ENCODE data around the gene NGF.

GRCh38 chr1:115329965-115330364 lies 8.1 kb downstream of the NGF start:
- TF ChIP-seq SNAI2 (CRISPR knock-in tag; IDR thresholded peaks at IDR 0.05) (no peak), CREB5 (CRISPR knock-in tag; IDR thresholded peaks at IDR 0.05; ENCODE audit: low read depth) (no peak), RARB (CRISPR knock-in tag; IDR thresholded peaks at IDR 0.05) (no peak), GLIS3 (CRISPR knock-in tag; IDR thresholded peaks at IDR 0.05) (no peak), TOX (CRISPR knock-in tag; IDR thresholded peaks at IDR 0.05; ENCODE audit: borderline replicate concordance) (no peak), OSR1 (CRISPR knock-in tag; IDR thresholded peaks at IDR 0.05) (no peak), ZNF8 (CRISPR knock-in tag; IDR thresholded peaks at IDR 0.05) (no peak), ZFP3 (CRISPR knock-in tag; IDR thresholded peaks at IDR 0.05) (no peak), ZNF565 (CRISPR knock-in tag; conservative IDR thresholded peaks at IDR 0.05; ENCODE audit: low read depth) (no peak), ISL1 (CRISPR knock-in tag; IDR thresholded peaks at IDR 0.05) (peak; percentile 74)
- TF ChIP-seq, protein P1, sequence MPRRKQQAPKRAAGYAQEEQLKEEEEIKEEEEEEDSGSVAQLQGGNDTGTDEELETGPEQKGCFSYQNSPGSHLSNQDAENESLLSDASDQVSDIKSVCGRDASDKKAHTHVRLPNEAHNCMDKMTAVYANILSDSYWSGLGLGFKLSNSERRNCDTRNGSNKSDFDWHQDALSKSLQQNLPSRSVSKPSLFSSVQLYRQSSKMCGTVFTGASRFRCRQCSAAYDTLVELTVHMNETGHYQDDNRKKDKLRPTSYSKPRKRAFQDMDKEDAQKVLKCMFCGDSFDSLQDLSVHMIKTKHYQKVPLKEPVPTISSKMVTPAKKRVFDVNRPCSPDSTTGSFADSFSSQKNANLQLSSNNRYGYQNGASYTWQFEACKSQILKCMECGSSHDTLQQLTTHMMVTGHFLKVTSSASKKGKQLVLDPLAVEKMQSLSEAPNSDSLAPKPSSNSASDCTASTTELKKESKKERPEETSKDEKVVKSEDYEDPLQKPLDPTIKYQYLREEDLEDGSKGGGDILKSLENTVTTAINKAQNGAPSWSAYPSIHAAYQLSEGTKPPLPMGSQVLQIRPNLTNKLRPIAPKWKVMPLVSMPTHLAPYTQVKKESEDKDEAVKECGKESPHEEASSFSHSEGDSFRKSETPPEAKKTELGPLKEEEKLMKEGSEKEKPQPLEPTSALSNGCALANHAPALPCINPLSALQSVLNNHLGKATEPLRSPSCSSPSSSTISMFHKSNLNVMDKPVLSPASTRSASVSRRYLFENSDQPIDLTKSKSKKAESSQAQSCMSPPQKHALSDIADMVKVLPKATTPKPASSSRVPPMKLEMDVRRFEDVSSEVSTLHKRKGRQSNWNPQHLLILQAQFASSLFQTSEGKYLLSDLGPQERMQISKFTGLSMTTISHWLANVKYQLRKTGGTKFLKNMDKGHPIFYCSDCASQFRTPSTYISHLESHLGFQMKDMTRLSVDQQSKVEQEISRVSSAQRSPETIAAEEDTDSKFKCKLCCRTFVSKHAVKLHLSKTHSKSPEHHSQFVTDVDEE (CRISPR knock-in tag; IDR thresholded peaks at IDR 0.05): no peak
- TF ChIP-seq, protein P2, sequence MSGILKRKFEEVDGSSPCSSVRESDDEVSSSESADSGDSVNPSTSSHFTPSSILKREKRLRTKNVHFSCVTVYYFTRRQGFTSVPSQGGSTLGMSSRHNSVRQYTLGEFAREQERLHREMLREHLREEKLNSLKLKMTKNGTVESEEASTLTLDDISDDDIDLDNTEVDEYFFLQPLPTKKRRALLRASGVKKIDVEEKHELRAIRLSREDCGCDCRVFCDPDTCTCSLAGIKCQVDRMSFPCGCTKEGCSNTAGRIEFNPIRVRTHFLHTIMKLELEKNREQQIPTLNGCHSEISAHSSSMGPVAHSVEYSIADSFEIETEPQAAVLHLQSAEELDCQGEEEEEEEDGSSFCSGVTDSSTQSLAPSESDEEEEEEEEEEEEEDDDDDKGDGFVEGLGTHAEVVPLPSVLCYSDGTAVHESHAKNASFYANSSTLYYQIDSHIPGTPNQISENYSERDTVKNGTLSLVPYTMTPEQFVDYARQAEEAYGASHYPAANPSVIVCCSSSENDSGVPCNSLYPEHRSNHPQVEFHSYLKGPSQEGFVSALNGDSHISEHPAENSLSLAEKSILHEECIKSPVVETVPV (CRISPR knock-in tag; IDR thresholded peaks at IDR 0.05): no peak
- TF ChIP-seq, protein P3, sequence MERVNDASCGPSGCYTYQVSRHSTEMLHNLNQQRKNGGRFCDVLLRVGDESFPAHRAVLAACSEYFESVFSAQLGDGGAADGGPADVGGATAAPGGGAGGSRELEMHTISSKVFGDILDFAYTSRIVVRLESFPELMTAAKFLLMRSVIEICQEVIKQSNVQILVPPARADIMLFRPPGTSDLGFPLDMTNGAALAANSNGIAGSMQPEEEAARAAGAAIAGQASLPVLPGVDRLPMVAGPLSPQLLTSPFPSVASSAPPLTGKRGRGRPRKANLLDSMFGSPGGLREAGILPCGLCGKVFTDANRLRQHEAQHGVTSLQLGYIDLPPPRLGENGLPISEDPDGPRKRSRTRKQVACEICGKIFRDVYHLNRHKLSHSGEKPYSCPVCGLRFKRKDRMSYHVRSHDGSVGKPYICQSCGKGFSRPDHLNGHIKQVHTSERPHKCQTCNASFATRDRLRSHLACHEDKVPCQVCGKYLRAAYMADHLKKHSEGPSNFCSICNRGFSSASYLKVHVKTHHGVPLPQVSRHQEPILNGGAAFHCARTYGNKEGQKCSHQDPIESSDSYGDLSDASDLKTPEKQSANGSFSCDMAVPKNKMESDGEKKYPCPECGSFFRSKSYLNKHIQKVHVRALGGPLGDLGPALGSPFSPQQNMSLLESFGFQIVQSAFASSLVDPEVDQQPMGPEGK (CRISPR knock-in tag; IDR thresholded peaks at IDR 0.05; ENCODE audit: borderline replicate concordance): no peak

Measured in SK-N-SH treated with all-trans-retinoic acid at 6 μM for 48 hours (cell line).